Fibroblast of lung (primary cell): ENCODE data around the gene TNKS1BP1. TPM values are rescaled to one million over a fixed set of nuclear protein-coding genes. Genes with fewer than 3 reads are reported as not detected.
A peak's percentile ranks its signal among the peaks of the same experiment; 100 is the strongest.

ENCODE experiments used
- DNase-seq, 2 donors: peaks; one replicate each; pipeline versions ENCODE4 v3.0.0 to v3.0.0-alpha.2; 2010; ENCODE audit warnings: low read depth in 2 of 2
- H2AFZ ChIP-seq: 2 replicates; pipeline ENCODE4 v1.5.1; 2012; ENCODE audit warnings: low read length, control low read depth, inconsistent platforms
- H3K27ac ChIP-seq: 2 replicates; pipeline ENCODE4 v1.5.1; 2011; ENCODE audit warnings: low read length, control low read depth; ENCODE audit not compliant: insufficient read depth
- H3K27me3 ChIP-seq: 2 replicates; pipeline ENCODE4 v1.5.1; 2011; ENCODE audit warnings: mild to moderate bottlenecking, low read length; ENCODE audit not compliant: control insufficient read depth, insufficient read depth
- H3K36me3 ChIP-seq: 2 replicates; pipeline ENCODE4 v1.5.1; 2011; ENCODE audit warnings: low read length; ENCODE audit not compliant: control insufficient read depth, insufficient read depth
- H3K4me1 ChIP-seq: 2 replicates; pipeline ENCODE4 v1.5.1; 2011; ENCODE audit warnings: low read length; ENCODE audit not compliant: control insufficient read depth, insufficient read depth; ENCODE audit errors: extremely low read depth
- H3K4me2 ChIP-seq: 2 replicates; pipeline ENCODE4 v1.5.1; 2011; ENCODE audit warnings: low read length, control low read depth; ENCODE audit not compliant: insufficient read depth; ENCODE audit errors: extremely low read depth
- H3K4me3 ChIP-seq, 4 experiments: fragments of 200-600 bp in 1 of 4; sonication (generic) in 1 of 4; replicated peaks in 1 of 4; 2 replicates each; pipeline ENCODE4 v1.5.1; 2011 to 2016; ENCODE audit warnings: low read length in 4 of 4, low read depth in 3 of 4, mild to moderate bottlenecking in 3 of 4, control low read depth in 2 of 4, inconsistent platforms in 1 of 4, mixed read lengths in 1 of 4; ENCODE audit not compliant: insufficient read depth in 1 of 4; ENCODE audit errors: control extremely low read depth in 1 of 4
- H3K79me2 ChIP-seq: 2 replicates; pipeline ENCODE4 v1.5.1; 2012; ENCODE audit warnings: mild to moderate bottlenecking, low read length, inconsistent platforms; ENCODE audit not compliant: control insufficient read depth, insufficient read depth
- H3K9ac ChIP-seq: 2 replicates; pipeline ENCODE4 v1.5.1; 2011; ENCODE audit warnings: mild to moderate bottlenecking, low read length, control low read depth; ENCODE audit not compliant: insufficient read depth
- H3K9me3 ChIP-seq: 2 replicates; pipeline ENCODE4 v1.5.1; 2012; ENCODE audit warnings: low read depth, low read length; ENCODE audit not compliant: control insufficient read depth, insufficient read depth
- H4K20me1 ChIP-seq: 2 replicates; pipeline ENCODE4 v1.5.1; 2011; ENCODE audit warnings: low read length; ENCODE audit not compliant: control insufficient read depth, insufficient read depth; ENCODE audit errors: extremely low read depth
- EZH2 ChIP-seq: IDR thresholded peaks from 2 replicates; pipeline ENCODE4 v1.5.1; 2012; ENCODE audit warnings: low read length, control low read depth, mild to moderate bottlenecking; ENCODE audit errors: missing control alignments
- polyA plus RNA-seq, 2 donors: library from polyadenylated mRNA; depleted of rRNA in 1 of 2; stranded (reverse) in 1 of 2; unstranded in 1 of 2; fragments of >200 nt; gene quantifications; 2 replicates each; pipeline ENCODE4 v1.2.1, GENCODE V29; 2011 to 2012; ENCODE audit warnings: missing spikeins in 1 of 2
- total RNA-seq: library from RNA; depleted of rRNA; stranded (reverse); fragments of >200 nt; gene quantifications from 2 replicates; pipeline ENCODE4 v1.2.1, GENCODE V29; 2014
- TF ChIP-seq, protein P1 (sequence below), 2 donors: IDR thresholded peaks in 1 of 2; conservative IDR thresholded peaks in 1 of 2; 1 replicate in 1 of 2; 2 replicates in 1 of 2; pipeline ENCODE4 v1.5.1; 2011 to 2012; ENCODE audit warnings: low read length in 2 of 2, control low read depth in 1 of 2, inconsistent platforms in 1 of 2, low read depth in 1 of 2, mild to moderate bottlenecking in 1 of 2

TNKS1BP1 gene
- total and polyA plus RNA-seq, 2 donors (not counting 1 experiment from before 2014, with no cell fraction given): 70.2 to 111 TPM

DNA sequence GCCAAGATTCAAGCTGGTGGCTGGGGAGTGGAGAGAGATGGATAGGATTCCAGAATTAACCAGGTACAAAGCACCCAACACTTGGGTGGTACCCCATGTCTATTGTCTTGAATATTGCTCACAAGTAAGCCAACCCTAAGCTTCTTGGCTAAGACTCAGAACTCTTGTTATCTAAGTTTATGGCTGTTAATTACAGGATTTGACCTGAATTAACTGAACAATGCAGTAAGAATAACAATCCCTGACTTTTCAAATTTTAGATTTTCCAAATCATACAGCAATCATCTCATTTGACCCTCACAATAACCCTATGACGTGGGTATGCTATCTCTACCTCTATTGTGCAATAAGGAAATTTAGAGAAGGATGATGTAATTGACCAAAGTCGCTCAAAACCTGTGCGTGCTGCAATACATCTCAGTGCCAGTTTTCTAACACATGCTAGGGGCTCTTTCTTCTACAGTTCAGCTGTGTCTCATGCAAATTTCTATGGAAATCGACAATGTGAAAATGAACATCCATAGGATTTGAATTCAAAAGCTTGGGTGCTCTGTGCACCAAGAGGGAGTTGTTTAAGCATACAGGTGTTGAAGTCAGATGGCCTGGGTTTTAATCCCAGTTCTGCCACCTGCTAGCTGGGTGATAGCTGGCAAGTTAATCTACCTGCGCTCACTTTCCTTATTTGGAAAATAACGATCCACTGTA, 47.6 kb downstream of the TNKS1BP1 start:
- Histone ChIP-seq H3K9me3 (no peaks in the 10 kb centered on the region), H3K4me3 (no peak overlapping the region)

GRCh38 chr11:57276169-57276970, 48.4 kb downstream of the TNKS1BP1 start:
- no peaks in the 10 kb centered on the region for H3K79me2 ChIP-seq
- H3K4me3 ChIP-seq: no peak overlapping the region
- peaks cover 16% of the 10 kb centered on the region for H3K4me1 ChIP-seq
- no peaks in the 10 kb centered on the region for H4K20me1 ChIP-seq
- H3K27ac ChIP-seq: no peak overlapping the region
- DNase-seq: no peak
- H3K9me3 ChIP-seq: no peaks in the 10 kb centered on the region
- no peaks in the 10 kb centered on the region for H3K27me3 ChIP-seq
- H3K36me3 ChIP-seq: no peaks in the 10 kb centered on the region
- H3K9ac ChIP-seq: no peak overlapping the region
- H2AFZ ChIP-seq: no peak overlapping the region
- H3K4me2 ChIP-seq: no peak overlapping the region
- TF ChIP-seq EZH2: no peak
- TF ChIP-seq, protein P1, sequence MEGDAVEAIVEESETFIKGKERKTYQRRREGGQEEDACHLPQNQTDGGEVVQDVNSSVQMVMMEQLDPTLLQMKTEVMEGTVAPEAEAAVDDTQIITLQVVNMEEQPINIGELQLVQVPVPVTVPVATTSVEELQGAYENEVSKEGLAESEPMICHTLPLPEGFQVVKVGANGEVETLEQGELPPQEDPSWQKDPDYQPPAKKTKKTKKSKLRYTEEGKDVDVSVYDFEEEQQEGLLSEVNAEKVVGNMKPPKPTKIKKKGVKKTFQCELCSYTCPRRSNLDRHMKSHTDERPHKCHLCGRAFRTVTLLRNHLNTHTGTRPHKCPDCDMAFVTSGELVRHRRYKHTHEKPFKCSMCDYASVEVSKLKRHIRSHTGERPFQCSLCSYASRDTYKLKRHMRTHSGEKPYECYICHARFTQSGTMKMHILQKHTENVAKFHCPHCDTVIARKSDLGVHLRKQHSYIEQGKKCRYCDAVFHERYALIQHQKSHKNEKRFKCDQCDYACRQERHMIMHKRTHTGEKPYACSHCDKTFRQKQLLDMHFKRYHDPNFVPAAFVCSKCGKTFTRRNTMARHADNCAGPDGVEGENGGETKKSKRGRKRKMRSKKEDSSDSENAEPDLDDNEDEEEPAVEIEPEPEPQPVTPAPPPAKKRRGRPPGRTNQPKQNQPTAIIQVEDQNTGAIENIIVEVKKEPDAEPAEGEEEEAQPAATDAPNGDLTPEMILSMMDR (conservative IDR thresholded peaks at IDR 0.05 in 1 of 2, IDR thresholded peaks at IDR 0.05 in 1 of 2; ENCODE audit: low read depth in 1 of 2, low read length in 2 of 2): no peak

More for the DNA sequence above, 47.6 kb downstream of the TNKS1BP1 start:
- Histone ChIP-seq H3K4me2 (peak overlapping the region; percentile 67), H3K27ac (no peak overlapping the region), H3K27me3 (no peaks in the 10 kb centered on the region), H3K79me2 (no peaks in the 10 kb centered on the region), H3K4me1 (peaks cover 16% of the 10 kb centered on the region), H4K20me1 (no peaks in the 10 kb centered on the region), H3K9ac (no peak overlapping the region), H3K36me3 (no peaks in the 10 kb centered on the region), H2AFZ (no peak overlapping the region)
- TF ChIP-seq, protein P1 (conservative IDR thresholded peaks at IDR 0.05 in 1 of 2, IDR thresholded peaks at IDR 0.05 in 1 of 2; ENCODE audit: low read depth in 1 of 2, low read length in 2 of 2): no peak
- no peak for TF ChIP-seq EZH2
- peak in 1 of 2 donors; percentile 32 for DNase-seq

- Histone ChIP-seq H3K4me1 (peaks cover 16% of the 10 kb centered on the region), H3K79me2 (no peaks in the 10 kb centered on the region), H3K27ac (no peak overlapping the region), H3K27me3 (no peaks in the 10 kb centered on the region), H3K9ac (no peak overlapping the region), H2AFZ (no peak overlapping the region), H3K4me2 (no peak overlapping the region), H3K36me3 (no peaks in the 10 kb centered on the region), H3K9me3 (no peaks in the 10 kb centered on the region), H4K20me1 (no peaks in the 10 kb centered on the region), H3K4me3 (no peak overlapping the region)
- DNase-seq: peak in 1 of 2 donors; percentile 20
- TF ChIP-seq EZH2: no peak
- TF ChIP-seq, protein P1 (conservative IDR thresholded peaks at IDR 0.05 in 1 of 2, IDR thresholded peaks at IDR 0.05 in 1 of 2; ENCODE audit: low read depth in 1 of 2, low read length in 2 of 2): no peak
Measured at GRCh38 chr11:57275582-57275981, 49.2 kb downstream of the TNKS1BP1 start.
